GM21529 (cell line): ENCODE measurements around the gene GRSF1.
"Not testable (repeated sequence)": the region's sequence is repeated elsewhere in the genome, so short reads cannot be mapped to it uniquely, and the experiment has no call there.

Experiments used
- ATAC-seq: cut with Tn5 transposase; IDR thresholded peaks from one replicate; pipeline ENCODE4 v1.9.1; 2021; ENCODE audit not compliant: unreplicated experiment

GRSF1 gene

DNA sequence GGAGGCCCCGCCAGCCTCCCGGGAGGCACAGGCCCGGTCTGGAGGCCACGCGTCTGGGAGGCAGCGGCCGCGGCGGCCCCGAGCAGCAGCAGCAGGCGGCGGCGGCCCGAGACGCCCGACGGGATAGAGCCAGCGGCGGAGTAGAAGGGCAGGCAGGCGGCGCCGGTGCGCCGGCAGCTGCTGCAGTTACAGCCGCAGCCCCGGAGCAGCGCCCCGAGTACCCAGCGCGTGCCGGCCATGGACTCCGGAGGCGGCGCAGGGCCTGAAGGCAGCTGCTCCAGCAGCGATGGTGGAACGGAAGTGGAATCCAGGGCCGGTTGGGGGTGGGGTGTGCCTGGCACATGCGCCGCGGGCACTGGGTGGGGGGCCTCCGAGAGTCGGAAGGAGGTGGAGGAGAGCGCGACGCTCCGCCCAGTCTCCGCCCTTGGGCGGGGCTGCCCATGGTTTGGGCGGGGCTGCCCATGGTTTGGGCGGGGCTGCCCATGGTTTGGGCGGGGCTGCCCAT lies at the start of gene GRSF1:
Gene GRSF1, minus strand, starts transcription at position 302 of the 505 bp plus-strand sequence. Its CDS starts 63 bp downstream, at position 239.
- ATAC-seq: peak; percentile 66

DNA sequence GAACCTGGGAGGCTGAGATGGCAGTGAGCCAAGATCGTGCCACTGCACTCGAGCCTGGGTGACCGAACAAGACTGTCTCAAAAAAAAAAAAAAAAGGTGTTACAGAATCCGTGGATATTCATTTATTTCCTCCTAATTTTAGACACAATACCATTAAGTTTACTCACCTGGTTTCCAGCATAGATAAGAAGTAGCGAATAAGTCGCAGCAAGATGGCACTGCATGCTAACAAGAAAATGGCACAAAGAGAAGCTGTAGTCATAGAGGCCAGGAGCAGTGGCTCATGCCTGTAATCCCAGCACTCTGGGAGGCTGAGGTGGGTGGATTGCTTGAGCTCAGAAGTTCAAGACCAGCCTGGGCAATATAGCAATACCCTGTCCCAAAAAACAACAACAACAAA lies 45.5 kb upstream of the GRSF1 start:
- ATAC-seq: no peak

- no peak for ATAC-seq
These were observed 41.0 kb upstream of the GRSF1 start for GRCh38 chr4:70880739-70881138.

DNA sequence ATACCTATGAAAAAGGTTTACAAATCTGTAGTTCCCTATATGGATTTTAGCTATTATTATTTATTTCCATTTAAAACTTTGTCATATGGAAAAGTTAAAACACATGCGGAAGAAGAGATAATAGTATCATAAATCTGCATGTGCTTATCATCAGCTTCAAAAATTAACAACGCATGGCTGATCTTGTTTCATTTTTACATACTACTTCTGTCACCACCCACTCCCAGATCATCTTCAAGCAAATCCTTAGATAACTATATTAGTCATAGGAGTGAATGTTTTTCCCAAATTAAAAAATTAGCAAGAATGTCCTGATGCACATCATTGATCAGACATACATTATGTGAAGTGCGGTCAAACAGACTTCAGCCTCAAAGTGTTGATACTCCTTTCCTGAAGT lies 37.9 kb upstream of the GRSF1 start:
- no peak for ATAC-seq

DNA sequence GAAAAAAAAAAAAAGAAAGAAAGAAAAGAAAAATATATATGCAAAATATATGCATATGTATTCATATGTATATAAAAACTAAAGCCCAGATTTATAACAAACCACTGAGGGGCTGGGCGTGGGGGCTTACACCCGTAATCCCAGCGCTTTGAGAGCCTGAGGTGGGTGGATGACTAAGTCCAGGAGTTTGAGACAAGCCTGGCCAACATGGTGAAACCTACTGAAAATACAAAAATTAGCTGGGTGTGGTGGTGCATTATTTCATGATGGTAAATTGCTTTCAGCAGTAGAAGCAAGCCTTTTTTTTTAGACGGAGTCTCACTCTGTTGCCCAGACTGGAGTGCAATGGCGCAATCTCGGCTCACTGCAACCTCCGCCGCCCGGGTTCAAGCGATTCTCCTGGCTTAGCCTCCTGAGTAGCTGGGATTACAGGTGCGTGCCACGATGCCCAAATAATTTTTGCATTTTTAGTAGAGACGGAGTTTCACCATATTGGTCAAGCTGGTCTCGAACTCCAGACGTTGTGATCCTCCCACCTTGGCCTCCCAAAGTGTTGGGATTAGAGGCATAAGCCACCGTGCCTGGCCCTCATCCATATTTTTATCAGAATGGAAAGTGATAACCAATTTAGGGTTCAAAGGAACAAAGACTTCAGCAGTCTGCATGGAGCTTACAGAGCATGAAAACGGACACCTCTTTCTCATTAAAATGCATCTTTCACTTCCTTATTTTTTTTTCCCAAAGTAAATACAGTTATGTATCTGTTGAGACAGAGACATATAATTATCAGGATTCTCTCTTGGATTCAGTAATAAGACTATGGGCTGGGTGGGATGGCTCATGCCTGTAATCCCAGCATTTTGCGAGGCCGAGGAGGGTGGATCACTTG lies 34.8 kb upstream of the GRSF1 start:
- ATAC-seq: peak; percentile 81

DNA sequence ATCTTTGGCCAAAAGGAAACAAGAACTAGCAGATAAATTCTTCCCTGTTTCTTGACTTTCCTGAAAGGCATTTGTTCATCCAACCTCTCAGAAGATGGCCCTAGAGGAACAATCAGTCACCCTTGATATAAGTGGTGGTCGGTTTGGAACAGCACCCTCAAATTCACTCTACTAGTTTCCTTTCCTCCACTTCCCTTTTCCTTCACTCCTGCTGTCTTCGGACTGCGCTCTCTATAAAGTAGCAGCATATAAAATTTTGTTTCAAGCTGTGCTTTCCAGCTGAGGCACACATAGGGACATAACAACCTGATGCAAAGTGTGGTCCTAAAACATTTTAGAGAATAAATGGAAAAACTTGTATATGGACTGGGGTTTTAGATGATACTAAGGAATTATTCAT lies 33.5 kb upstream of the GRSF1 start:
- ATAC-seq: no peak

GRCh38 chr4:70868778-70869177 lies 29.1 kb upstream of the GRSF1 start:
- ATAC-seq: no peak

DNA sequence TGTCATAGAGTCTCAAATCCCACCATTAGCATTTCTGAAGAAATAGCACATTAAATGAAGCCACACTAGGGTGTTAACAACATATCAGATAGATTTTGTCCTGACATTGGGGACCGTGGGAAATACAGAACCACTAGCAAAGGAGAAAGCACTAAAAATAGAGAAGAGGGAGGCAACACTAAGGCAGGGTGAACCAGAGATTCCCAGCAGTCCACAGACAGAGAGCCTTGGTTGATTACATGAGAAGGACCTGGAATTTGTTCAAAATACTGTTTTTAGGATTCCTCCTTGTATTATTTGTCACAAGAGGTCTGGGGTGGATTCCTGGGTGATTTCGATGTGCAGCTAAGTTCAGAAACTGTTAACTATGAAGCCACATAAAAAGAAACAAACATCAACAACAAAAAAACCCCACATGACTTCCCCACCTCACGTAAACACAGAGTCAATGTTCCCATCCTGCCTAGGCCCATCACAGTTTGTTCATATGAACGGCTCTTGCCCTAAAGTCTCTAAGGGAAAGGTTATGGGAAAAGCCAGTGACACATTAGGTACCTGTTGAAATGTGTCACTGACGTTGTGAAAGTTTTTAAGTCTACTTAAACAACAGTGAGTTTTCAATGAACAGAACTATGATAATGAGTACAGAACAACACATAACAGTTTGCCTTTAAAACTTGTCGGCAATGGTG lies 23.6 kb upstream of the GRSF1 start:
- no peak for ATAC-seq

DNA sequence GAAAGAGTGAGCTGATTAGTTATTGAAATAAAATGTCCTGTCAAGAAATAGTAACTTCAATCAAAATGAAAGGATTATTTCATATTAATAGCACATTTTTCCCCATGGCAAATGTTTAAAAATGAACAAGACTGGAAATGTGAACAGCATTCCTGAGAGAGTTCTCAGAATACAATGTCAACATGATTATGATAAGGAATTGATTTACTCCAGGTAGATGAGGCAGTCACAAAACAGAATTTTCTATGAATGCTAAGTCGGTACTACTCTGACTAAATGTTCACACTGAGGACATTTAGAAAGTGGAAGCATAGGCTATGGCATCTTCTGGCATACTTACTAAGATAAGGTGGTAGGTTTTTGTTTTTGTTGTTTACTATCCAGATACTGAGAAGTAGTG lies 19.4 kb upstream of the GRSF1 start:
- no peak for ATAC-seq

DNA sequence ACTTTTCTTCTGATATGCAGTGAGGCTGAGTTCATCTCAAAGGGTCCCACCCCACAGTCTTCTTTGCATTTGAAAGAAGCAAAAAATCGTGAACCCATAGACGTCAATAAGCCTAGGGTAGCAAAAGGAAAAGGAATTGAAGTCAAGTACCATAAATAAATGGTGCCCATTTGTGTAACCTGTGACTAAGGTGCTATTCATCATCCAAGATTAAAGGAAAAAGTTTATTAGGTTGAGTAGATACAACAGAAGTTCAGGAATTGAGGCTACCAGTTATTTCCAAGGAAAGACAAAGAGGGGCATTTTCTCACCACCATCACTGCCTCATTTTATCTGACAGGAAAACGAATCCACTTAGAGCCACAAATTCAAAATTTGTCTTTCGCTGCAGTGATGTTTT lies 18.8 kb upstream of the GRSF1 start:
- ATAC-seq: no peak

- ATAC-seq: no peak
These were observed 15.8 kb upstream of the GRSF1 start for GRCh38 chr4:70855464-70855863.

DNA sequence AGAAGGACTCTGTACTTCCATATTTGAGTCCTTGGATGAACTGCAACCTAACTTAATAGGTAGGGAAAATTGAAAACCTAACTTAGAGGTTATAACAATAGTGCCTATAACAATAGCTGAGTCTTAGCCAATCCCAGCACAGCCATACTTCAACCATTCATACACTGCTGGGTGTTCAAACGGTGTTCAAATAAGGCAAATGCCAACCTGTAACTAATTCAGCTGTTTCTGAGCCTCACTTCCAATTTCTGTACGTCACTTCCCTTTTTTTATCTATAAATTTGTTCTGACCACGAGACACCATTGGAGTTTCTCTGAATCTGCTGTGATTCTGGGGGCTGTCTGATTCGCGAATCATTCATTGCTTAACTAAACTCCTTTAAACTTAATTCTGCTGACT lies 9.6 kb upstream of the GRSF1 start:
- ATAC-seq: no peak

DNA sequence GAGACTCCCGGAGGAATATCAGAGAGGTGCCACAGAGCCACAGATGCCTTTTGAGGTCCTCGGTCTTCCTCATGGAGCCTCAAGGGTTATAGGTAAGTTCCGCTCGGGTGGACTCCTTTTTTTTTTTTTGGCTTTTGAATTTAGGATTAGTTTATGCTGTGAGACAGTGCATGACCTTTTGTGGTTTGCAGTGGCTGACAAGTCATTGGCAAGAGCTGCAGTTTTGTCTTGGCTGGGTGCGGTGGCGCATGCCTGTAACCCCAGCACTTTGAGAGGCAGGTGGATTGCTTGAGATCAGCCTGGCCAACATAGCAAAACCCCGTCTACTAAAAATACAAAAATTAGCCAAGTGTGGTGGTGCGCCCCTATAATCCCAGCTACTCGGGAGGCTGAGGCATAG lies 4.5 kb upstream of the GRSF1 start:
- no peak for ATAC-seq

DNA sequence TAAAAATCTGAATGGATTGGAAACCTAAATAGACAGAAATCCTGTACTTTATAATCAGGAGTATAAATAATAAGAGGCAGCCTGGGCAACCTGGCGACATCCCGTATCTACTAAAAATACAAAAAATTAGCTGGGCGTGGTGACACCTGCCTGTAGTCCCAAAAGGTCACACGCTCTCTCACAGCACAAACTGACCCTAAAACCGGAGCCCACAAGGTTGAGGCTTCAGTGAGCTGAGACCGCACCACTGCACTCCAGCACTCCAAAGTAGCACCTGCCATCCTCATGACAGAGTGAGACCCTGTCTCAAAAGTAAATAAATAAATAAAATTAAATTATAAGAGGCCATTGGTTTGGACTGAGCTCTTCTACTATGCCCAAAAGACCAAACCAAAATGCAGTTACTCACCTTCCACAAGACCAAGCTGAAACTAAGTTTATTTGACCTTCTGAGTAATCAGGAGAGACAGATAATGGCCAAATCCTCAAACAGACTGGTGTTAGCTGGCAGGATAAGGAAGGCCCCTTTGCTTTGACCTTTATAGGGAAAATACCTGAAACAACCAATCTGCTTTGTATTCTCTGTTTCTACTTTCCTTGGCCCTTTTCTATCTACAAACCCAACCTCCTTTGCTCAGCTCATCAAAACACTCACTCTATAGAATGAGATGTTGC lies 3.2 kb upstream of the GRSF1 start:
- ATAC-seq: peak; percentile 34

GRCh38 chr4:70841951-70842350 lies 2.3 kb upstream of the GRSF1 start:
- no peak for ATAC-seq

DNA sequence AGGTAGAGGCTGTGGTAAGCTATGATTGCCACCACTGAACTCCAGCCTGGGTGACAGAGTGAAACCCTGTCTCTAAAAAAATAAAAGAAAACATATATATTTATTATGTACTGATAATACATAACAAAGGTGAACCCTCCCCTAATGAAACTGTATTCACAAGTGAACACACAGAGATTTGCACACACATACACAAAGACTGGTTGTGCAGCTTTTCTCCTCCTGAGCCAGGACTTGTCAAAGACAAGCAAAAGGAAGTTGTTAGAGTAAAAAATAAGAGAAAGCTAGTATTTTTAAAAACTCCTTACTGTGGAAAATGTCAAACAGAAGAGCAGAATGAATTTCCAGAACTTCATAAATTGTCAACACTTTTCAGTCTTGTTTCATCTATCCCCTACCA lies 1.5 kb upstream of the GRSF1 start:
- ATAC-seq: no peak

GRCh38 chr4:70840631-70841030 lies 941 bp upstream of the GRSF1 start:
- ATAC-seq: not testable (repeated sequence)

GRCh38 chr4:70840137-70840536 lies 447 bp upstream of the GRSF1 start:
- not testable (repeated sequence) for ATAC-seq

GRCh38 chr4:70838666-70839588 lies 763 bp downstream of the GRSF1 start:
- ATAC-seq: peak; percentile 49

DNA sequence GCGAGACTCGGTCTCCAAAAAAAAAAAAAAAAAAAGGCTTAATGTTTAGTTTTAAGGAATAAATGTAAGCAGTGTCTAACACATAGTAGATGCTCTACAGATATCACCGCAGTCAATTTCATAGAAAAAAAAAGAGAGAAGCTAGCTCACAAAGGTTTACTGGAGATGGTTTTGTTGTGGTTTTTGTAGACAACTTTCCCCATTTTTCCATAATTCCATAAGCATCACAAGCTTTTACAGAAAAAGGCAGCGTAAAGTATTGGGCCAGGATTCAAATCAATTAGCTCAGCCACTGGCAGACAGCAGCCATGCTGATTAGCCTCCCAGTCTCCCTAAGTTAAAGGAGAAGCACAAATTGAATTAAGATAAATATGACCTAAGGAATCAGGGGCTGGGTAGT lies 1.5 kb downstream of the GRSF1 start:
- no peak for ATAC-seq

GRCh38 chr4:70836081-70836480 lies 3.6 kb downstream of the GRSF1 start:
- no peak for ATAC-seq
